GM23338 (cell line): ENCODE measurements around the gene NGDN. TPM values are rescaled to one million over a fixed set of nuclear protein-coding genes. Genes with fewer than 3 reads are reported as not detected.
A peak's percentile ranks its signal among the peaks of the same experiment; 100 is the strongest.

Experiments
- ATAC-seq: fragments of 200-7000 bp; cut with Tn5 transposase; 3 replicates; pipeline ENCODE4 v1.9.1; 2020
- DNase-seq: peaks from one replicate; pipeline ENCODE4 v3.0.0-alpha.2; 2015; ENCODE audit warnings: low spot score
- H2AFZ ChIP-seq: fragments of 200-600 bp; sonication (generic); 2 replicates; pipeline ENCODE4 v1.8.0; 2016; ENCODE audit warnings: antibody characterized with exemption, mild to moderate bottlenecking, moderate library complexity
- H3F3A ChIP-seq: fragments of 200-600 bp; sonication (generic); replicated peaks from 2 replicates; pipeline ENCODE4 v1.8.0; 2017; ENCODE audit warnings: antibody characterized with exemption, mixed run types, low read depth
- H3K27ac ChIP-seq: fragments of 200-600 bp; sonication (generic); 2 replicates; pipeline ENCODE4 v1.6.1; 2016; ENCODE audit warnings: low read depth
- H3K27me3 ChIP-seq: fragments of 200-600 bp; sonication (generic); 2 replicates; pipeline ENCODE4 v1.8.0; 2016; ENCODE audit warnings: mild to moderate bottlenecking, mixed run types, moderate library complexity; ENCODE audit not compliant: insufficient read depth
- H3K36me3 ChIP-seq: fragments of 200-600 bp; sonication (generic); 2 replicates; pipeline ENCODE4 v1.8.0; 2016; ENCODE audit warnings: mild to moderate bottlenecking; ENCODE audit not compliant: insufficient read depth
- H3K4me1 ChIP-seq: fragments of 200-600 bp; sonication (generic); 2 replicates; pipeline ENCODE4 v1.8.0; 2016; ENCODE audit warnings: mild to moderate bottlenecking, moderate library complexity; ENCODE audit not compliant: insufficient read depth
- H3K4me2 ChIP-seq: fragments of 200-600 bp; sonication (generic); 2 replicates; pipeline ENCODE4 v1.7.1; 2017; ENCODE audit warnings: mixed run types
- H3K4me3 ChIP-seq: fragments of 200-600 bp; sonication (generic); 2 replicates; pipeline ENCODE4 v1.6.1; 2016; ENCODE audit warnings: mixed run types
- H3K79me2 ChIP-seq: fragments of 200-600 bp; sonication (generic); replicated peaks from 2 replicates; pipeline ENCODE4 v1.8.0; 2017; ENCODE audit warnings: mild to moderate bottlenecking; ENCODE audit not compliant: insufficient read depth
- H3K9me2 ChIP-seq: fragments of 200-600 bp; sonication (generic); 2 replicates; pipeline ENCODE4 v1.8.0; 2017; ENCODE audit not compliant: insufficient read depth
- H4K20me1 ChIP-seq: fragments of 200-600 bp; sonication (generic); replicated peaks from 2 replicates; pipeline ENCODE4 v1.8.0; 2017; ENCODE audit warnings: mild to moderate bottlenecking; ENCODE audit not compliant: insufficient read depth
- H3K27ac Mint-ChIP-seq: 2 replicates; pipeline ENCODE4 v1.8.0; 2020; ENCODE audit warnings: inconsistent platforms, mild to moderate bottlenecking, moderate library complexity, mixed read lengths
- H3K27me3 Mint-ChIP-seq: 3 replicates; pipeline ENCODE4 v1.8.0; 2022; ENCODE audit warnings: low read depth, mild to moderate bottlenecking, moderate library complexity, mixed read lengths, inconsistent platforms; ENCODE audit not compliant: insufficient read depth, poor library complexity
- H3K36me3 Mint-ChIP-seq: 3 replicates; pipeline ENCODE4 v1.8.0; 2021; ENCODE audit warnings: low read depth, mild to moderate bottlenecking, inconsistent platforms, moderate library complexity, mixed read lengths
- H3K4me1 Mint-ChIP-seq: 3 replicates; pipeline ENCODE4 v1.8.0; 2020; ENCODE audit warnings: mild to moderate bottlenecking, inconsistent platforms, mixed read lengths
- H3K4me3 Mint-ChIP-seq: 3 replicates; pipeline ENCODE4 v1.8.0; 2021; ENCODE audit warnings: moderate library complexity, mild to moderate bottlenecking, inconsistent platforms, mixed read lengths
- H3K9me3 Mint-ChIP-seq: 3 replicates; pipeline ENCODE4 v1.8.0; 2020; ENCODE audit warnings: moderate library complexity, mild to moderate bottlenecking, inconsistent platforms, mixed read lengths
- CREB1 ChIP-seq: fragments of 250-450 bp; sonication (Bioruptor Pico); IDR thresholded peaks from 2 replicates; pipeline ENCODE4 v1.5.0; 2020; ENCODE audit warnings: low read depth, mild to moderate bottlenecking, moderate library complexity
- EZH2 ChIP-seq: fragments of 200-600 bp; sonication (generic); IDR thresholded peaks from one replicate; pipeline ENCODE4 v1.8.0; 2017; ENCODE audit warnings: antibody characterized with exemption, mild to moderate bottlenecking, low read depth; ENCODE audit not compliant: unreplicated experiment
- NANOG ChIP-seq: IDR thresholded peaks from 2 replicates; pipeline ENCODE4 v1.6.1; 2016; ENCODE audit warnings: antibody characterized with exemption, borderline replicate concordance
- REST ChIP-seq: IDR thresholded peaks from one replicate; pipeline ENCODE4 v1.6.1; 2018; ENCODE audit warnings: antibody characterized with exemption; ENCODE audit not compliant: unreplicated experiment
- ZNF331 ChIP-seq: fragments of 250-450 bp; sonication (Bioruptor Pico); IDR thresholded peaks from 2 replicates; pipeline ENCODE4 v1.5.0; 2020; ENCODE audit warnings: low read depth, mild to moderate bottlenecking, moderate library complexity
- polyA plus RNA-seq: library from polyadenylated mRNA; unstranded; fragments of >200 nt; fragmentation: Nextera tagmentation; extraction: Ambion mirVana; gene quantifications from 2 replicates; pipeline ENCODE4 v1.2.1, GENCODE V29; 2016
- total RNA-seq: library from RNA; depleted of rRNA; stranded (reverse); fragments of >200 nt; shearing (Covaris generic); gene quantifications from 2 replicates; pipeline ENCODE4 v1.2.3, GENCODE V29; 2014
- TF ChIP-seq, protein P1 (sequence below), 2 experiments: fragments of 200-600 bp in 1 of 2; sonication (generic) in 1 of 2; conservative IDR thresholded peaks; 2 replicates each; pipeline versions ENCODE4 v1.5.1 to v1.6.1; 2016 to 2017; ENCODE audit warnings: antibody characterized with exemption in 2 of 2, low read depth in 2 of 2, mild to moderate bottlenecking in 2 of 2, moderate library complexity in 1 of 2

NGDN gene
- total and polyA plus RNA-seq, 2 experiments from 2014 or later: 48.6 to 90.8 TPM

GRCh38 chr14:23437133-23438100, 32.1 kb upstream of the NGDN start:
- no peak overlapping the region for H3K27ac ChIP-seq

GRCh38 chr14:23438101-23438971, 31.2 kb upstream of the NGDN start:
- H3K4me1 ChIP-seq: peaks cover 19% of the 10 kb centered on the region
- no peak for DNase-seq
- no peaks in the 10 kb centered on the region for H3K27me3 ChIP-seq
- H3K27ac ChIP-seq: no peak overlapping the region
- peak; percentile 16 for ATAC-seq
- no peaks in the 10 kb centered on the region for H3K36me3 ChIP-seq
- H3K27me3 Mint-ChIP-seq: peaks cover 20% of the 10 kb centered on the region
- H3K4me2 ChIP-seq: peak overlapping the region; percentile 67
- H3F3A ChIP-seq: no peaks in the 10 kb centered on the region
- no peak overlapping the region; the same call in 2 of the 3 replicates for H3K4me3 Mint-ChIP-seq
- H3K36me3 Mint-ChIP-seq: no peaks in the 10 kb centered on the region; the same call in 2 of the 3 replicates
- peaks cover 7% of the 10 kb centered on the region; the same call in 1 of the 2 replicates for H3K9me2 ChIP-seq
- no peaks in the 10 kb centered on the region for H4K20me1 ChIP-seq
- TF ChIP-seq REST (no peak), EZH2 (no peak)
- H3K9me3 Mint-ChIP-seq: no peaks in the 10 kb centered on the region
- H3K27ac Mint-ChIP-seq: no peak overlapping the region; the same call in 1 of the 2 replicates
- H3K4me3 ChIP-seq: no peak overlapping the region
- H3K4me1 Mint-ChIP-seq: peaks cover 25% of the 10 kb centered on the region
- peak overlapping the region; percentile 98 for H2AFZ ChIP-seq
- H3K79me2 ChIP-seq: no peaks in the 10 kb centered on the region

More at GRCh38 chr14:23437133-23438100, 32.1 kb upstream of the NGDN start:
- ATAC-seq: no peak
- Mint-ChIP-seq H3K36me3 (no peaks in the 10 kb centered on the region; the same call in 2 of the 3 replicates), H3K4me1 (peaks cover 16% of the 10 kb centered on the region), H3K4me3 (no peak overlapping the region), H3K9me3 (no peaks in the 10 kb centered on the region), H3K27me3 (peaks cover 15% of the 10 kb centered on the region), H3K27ac (no peak overlapping the region)
- Histone ChIP-seq H3F3A (no peaks in the 10 kb centered on the region), H2AFZ (peak overlapping the region; percentile 98), H3K9me2 (peaks cover 7% of the 10 kb centered on the region; the same call in 1 of the 2 replicates), H3K4me2 (peak overlapping the region; percentile 67; the same call in 1 of the 2 replicates), H3K4me3 (no peak overlapping the region), H3K27me3 (no peaks in the 10 kb centered on the region), H4K20me1 (no peaks in the 10 kb centered on the region), H3K79me2 (no peaks in the 10 kb centered on the region), H3K36me3 (no peaks in the 10 kb centered on the region), H3K4me1 (peaks cover 14% of the 10 kb centered on the region)
- TF ChIP-seq CREB1 (CRISPR knock-in tag): no peak
- no peak for TF ChIP-seq NANOG
- TF ChIP-seq, protein P1, sequence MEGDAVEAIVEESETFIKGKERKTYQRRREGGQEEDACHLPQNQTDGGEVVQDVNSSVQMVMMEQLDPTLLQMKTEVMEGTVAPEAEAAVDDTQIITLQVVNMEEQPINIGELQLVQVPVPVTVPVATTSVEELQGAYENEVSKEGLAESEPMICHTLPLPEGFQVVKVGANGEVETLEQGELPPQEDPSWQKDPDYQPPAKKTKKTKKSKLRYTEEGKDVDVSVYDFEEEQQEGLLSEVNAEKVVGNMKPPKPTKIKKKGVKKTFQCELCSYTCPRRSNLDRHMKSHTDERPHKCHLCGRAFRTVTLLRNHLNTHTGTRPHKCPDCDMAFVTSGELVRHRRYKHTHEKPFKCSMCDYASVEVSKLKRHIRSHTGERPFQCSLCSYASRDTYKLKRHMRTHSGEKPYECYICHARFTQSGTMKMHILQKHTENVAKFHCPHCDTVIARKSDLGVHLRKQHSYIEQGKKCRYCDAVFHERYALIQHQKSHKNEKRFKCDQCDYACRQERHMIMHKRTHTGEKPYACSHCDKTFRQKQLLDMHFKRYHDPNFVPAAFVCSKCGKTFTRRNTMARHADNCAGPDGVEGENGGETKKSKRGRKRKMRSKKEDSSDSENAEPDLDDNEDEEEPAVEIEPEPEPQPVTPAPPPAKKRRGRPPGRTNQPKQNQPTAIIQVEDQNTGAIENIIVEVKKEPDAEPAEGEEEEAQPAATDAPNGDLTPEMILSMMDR (conservative IDR thresholded peaks at IDR 0.05; ENCODE audit: low read depth in 2 of 2): no peak
- TF ChIP-seq ZNF331 (CRISPR knock-in tag): no peak
- DNase-seq: no peak
